Mucosa of gallbladder (tissue), 1 donor: ENCODE measurements around the gene FMR1NB. TPM values are rescaled to one million over a fixed set of nuclear protein-coding genes. Genes with fewer than 3 reads are reported as not detected.

ENCODE experiments used
- DNase-seq: peaks from one replicate; pipeline ENCODE4 v3.0.0-alpha.2; 2020; ENCODE audit warnings: low spot score
- total RNA-seq: library from RNA; stranded (reverse); gene quantifications from one replicate; pipeline ENCODE4 v1.2.1, GENCODE V29; 2021
- donor health status: DM: no; HTN: no; CAD: no.

Gene FMR1NB
- total RNA-seq, 1 donor from 2014 or later: not detected

DNA sequence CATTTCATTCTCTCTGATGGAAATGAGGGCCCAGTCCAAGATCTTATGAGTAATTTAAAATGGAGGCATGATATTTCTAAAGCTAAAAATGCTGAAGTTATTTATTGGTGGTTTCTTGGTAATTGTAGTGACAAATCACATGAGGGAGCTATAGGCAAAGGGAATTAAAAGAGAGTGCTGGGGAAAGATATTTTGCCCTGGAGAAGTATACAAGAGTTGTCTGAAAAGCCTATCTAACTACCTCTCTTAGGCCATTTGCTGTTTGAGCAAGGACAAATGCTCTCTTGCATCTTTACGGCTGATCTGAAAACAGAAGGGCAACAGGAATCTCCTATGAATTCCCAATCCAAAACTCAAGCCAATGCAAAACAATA, 89.4 kb downstream of the FMR1NB start:
- DNase-seq: no peak

Other genes with a start within 250 kb of the FMR1NB start
- gene FMR1, start 69.4 kb upstream of the FMR1NB start, total RNA-seq: 36.7 TPM